ENCODE results near the gene CTSV. TPM values are rescaled to one million over a fixed set of nuclear protein-coding genes. Genes with fewer than 3 reads are reported as not detected.
"Not testable (repeated sequence)": the region's sequence is repeated elsewhere in the genome, so short reads cannot be mapped to it uniquely, and the experiment has no call there.

CTSV gene
- total RNA-seq, 2 donors from 2014 or later, result 4.8 to 6.0 TPM

- Histone ChIP-seq H3K9me3 (no peaks in the 10 kb centered on the region), H3K36me3 (no peaks in the 10 kb centered on the region), H3K27me3 (peaks cover 14% of the 10 kb centered on the region), H3K9ac (ENCODE audit: low read depth in 2 of 2, low read length in 2 of 2) (no peak overlapping the region), H3K4me1 (no peaks in the 10 kb centered on the region), H3K27ac (no peak overlapping the region), H3K4me3 (no peak overlapping the region)
- DNase-seq, result no peak
- intact Hi-C loops (cut with DNase I), result no loop called here
- TF ChIP-seq CTCF (IDR thresholded peaks at IDR 0.05), result no peak
Measured at GRCh38 chr9:97076238-97076637, 37.3 kb upstream of the CTSV start.

DNA sequence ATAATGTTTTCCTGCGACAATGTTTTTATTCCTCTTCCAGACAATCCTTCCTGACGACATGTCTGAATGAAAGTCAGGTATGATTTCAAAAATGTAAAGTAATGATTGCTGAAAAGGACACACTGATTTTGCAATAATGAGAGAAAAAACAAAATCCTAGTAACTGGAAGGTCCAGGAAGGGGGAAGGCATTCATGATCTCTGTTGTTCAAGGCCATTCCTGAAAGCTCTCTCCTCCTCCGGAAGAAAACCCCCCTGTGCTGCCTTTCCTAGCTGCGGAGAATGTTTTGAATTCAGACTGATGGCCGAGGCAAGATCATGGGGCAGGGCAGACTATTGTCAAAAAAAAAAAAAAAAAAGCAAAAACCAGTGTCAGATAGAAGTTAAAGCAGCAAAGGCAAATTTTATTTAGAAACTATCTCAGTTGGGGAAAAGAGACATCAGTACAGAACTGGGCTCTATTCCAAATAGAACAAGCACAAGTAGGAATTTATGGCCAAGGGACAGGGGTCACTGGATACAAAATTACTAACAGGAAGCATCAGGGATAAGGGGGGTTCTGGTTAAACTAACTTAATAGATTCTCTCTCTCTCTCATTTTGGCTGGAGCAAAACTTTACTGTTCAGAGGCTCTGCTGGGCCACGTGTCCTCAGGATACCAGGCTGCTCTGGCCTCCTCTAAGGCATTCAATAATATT lies 36.5 kb upstream of the CTSV start:
- TF ChIP-seq CTCF (IDR thresholded peaks at IDR 0.05), result no peak
- intact Hi-C loops (cut with DNase I), result no loop called here
- H3K4me1 ChIP-seq, result no peaks in the 10 kb centered on the region
- H3K9me3 ChIP-seq, result no peaks in the 10 kb centered on the region
- no peak overlapping the region for H3K27ac ChIP-seq
- no peak for DNase-seq
- no peak overlapping the region for H3K4me3 ChIP-seq
- H3K36me3 ChIP-seq, result no peaks in the 10 kb centered on the region
- no peak overlapping the region for H3K9ac ChIP-seq (ENCODE audit: low read depth in 2 of 2, low read length in 2 of 2)
- H3K27me3 ChIP-seq, result peaks cover 14% of the 10 kb centered on the region

DNA sequence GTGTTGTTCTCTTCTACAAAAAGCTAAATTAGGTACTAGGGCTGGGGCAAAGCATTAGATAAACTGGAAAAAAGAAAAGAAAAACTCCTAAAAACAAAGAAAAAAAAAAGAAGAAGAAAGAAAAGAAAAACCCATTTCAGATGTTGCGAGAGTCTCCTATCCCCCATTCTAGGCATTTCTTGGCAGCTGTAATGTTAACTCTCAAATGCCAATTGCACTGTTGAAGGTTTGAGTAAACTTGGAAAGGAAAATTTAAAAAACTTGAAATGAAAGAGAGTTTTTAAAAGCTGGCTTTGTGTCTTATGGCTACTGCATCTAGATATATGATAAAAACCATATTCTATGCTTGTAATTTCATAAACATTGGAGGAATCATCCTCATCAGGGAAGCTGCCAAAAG lies 34.6 kb upstream of the CTSV start:
- intact Hi-C loops (cut with DNase I), result no loop called here
- Histone ChIP-seq H3K9me3 (no peaks in the 10 kb centered on the region), H3K9ac (ENCODE audit: low read depth in 2 of 2, low read length in 2 of 2) (no peak overlapping the region), H3K36me3 (no peaks in the 10 kb centered on the region), H3K4me3 (no peak overlapping the region), H3K27ac (no peak overlapping the region), H3K4me1 (no peaks in the 10 kb centered on the region), H3K27me3 (peaks cover 14% of the 10 kb centered on the region)
- TF ChIP-seq CTCF (IDR thresholded peaks at IDR 0.05), result no peak
- DNase-seq, result no peak

DNA sequence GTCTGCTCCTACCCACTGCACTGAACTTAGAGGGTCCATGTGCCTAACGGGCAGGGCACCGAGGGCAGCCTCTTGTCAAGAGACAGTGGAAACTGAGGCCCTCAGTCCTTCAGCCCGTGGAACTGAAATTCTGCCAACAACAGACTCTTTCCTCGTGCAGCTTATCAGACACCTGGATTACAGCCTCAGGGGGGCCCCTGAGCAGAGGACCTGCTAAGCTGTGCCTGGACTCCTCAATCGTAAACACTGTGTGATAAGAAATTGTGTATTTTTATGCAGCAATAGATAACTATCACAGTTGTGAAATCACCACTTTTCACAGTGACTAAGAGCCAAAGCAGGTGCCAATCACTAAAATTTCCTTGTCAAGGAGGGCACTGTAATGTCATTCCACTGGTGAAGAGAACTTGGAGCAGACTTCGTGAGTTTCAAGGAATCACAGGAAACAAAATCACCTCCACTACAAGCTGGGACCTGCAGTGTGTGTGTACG lies 33.4 kb upstream of the CTSV start:
- no peak for TF ChIP-seq CTCF (IDR thresholded peaks at IDR 0.05)
- H3K36me3 ChIP-seq, result no peaks in the 10 kb centered on the region
- peaks cover 10% of the 10 kb centered on the region for H3K27me3 ChIP-seq
- no peak overlapping the region for H3K9ac ChIP-seq (ENCODE audit: low read depth in 2 of 2, low read length in 2 of 2)
- DNase-seq, result no peak
- no peak overlapping the region for H3K27ac ChIP-seq
- H3K4me3 ChIP-seq, result no peak overlapping the region
- H3K9me3 ChIP-seq, result no peaks in the 10 kb centered on the region
- H3K4me1 ChIP-seq, result no peaks in the 10 kb centered on the region
- intact Hi-C loops (cut with DNase I), result no loop called here

DNA sequence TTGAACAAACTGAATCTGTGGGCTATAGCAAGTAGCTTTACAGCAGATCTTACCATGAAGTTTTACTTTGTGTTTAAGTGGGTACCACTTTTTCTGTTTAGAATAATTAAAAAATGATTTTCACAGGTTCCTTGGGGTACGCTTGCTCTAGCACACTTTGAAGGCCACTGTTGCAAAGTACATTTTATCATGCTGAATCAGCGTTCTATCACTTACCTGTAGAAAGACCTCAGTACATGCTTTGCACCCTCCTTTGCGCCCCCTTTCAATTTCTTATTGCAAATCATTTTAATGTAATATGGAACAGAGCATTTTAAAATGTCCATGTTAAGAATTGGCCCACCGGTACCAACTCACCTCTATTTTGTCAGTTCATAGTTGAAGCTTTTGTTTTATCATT lies 31.4 kb upstream of the CTSV start:
- H3K9ac ChIP-seq (ENCODE audit: low read depth in 2 of 2, low read length in 2 of 2); DNase-seq; H3K4me3 ChIP-seq; H3K36me3 ChIP-seq; intact Hi-C loops (cut with DNase I); H3K9me3 ChIP-seq; H3K27me3 ChIP-seq; H3K27ac ChIP-seq; H3K4me1 ChIP-seq: not testable (repeated sequence)

- no peak overlapping the region for H3K9ac ChIP-seq (ENCODE audit: low read depth in 2 of 2, low read length in 2 of 2)
- H3K27me3 ChIP-seq, result no peaks in the 10 kb centered on the region
- H3K9me3 ChIP-seq, result no peaks in the 10 kb centered on the region
- H3K4me1 ChIP-seq, result no peaks in the 10 kb centered on the region
- H3K4me3 ChIP-seq, result no peak overlapping the region
- intact Hi-C loops (cut with DNase I), result no loop called here
- no peak for TF ChIP-seq CTCF (IDR thresholded peaks at IDR 0.05)
- H3K36me3 ChIP-seq, result no peaks in the 10 kb centered on the region
- DNase-seq, result no peak
- H3K27ac ChIP-seq, result no peak overlapping the region
Measured at GRCh38 chr9:97067490-97067889, 28.5 kb upstream of the CTSV start.

Data from colonic mucosa (tissue), 4 donors.